K562 (cell line): Measurements from ENCODE around the gene GRWD1. TPM values are rescaled to one million over a fixed set of nuclear protein-coding genes. Genes with fewer than 3 reads are reported as not detected.
A peak's percentile ranks its signal among the peaks of the same experiment; 100 is the strongest.

Source experiments
- CREB1 ChIP-seq, 2 experiments: sonication (generic) in 1 of 2; formaldehyde crosslinking in 1 of 2; IDR thresholded peaks; 2 replicates each; pipeline versions ENCODE4 v1.6.1 to v1.8.0; 2012 to 2022; ENCODE audit warnings: inconsistent platforms in 1 of 2, mild to moderate bottlenecking in 1 of 2, missing genetic modification reagents in 1 of 2, moderate library complexity in 1 of 2
- CXXC5 ChIP-seq: fragments of 250-450 bp; sonication (Bioruptor Pico); IDR thresholded peaks from 2 replicates; pipeline ENCODE4 v1.8.0; 2022; ENCODE audit warnings: inconsistent platforms, mild to moderate bottlenecking, moderate library complexity
- ESRRB ChIP-seq: fragments of 250-450 bp; sonication (Bioruptor Pico); IDR thresholded peaks from 2 replicates; pipeline ENCODE4 v1.5.0; 2020; ENCODE audit warnings: mild to moderate bottlenecking, moderate library complexity, borderline replicate concordance
- HES1 ChIP-seq: fragments of 450-650 bp; IDR thresholded peaks from 2 replicates; pipeline ENCODE4 v1.6.1; 2016; ENCODE audit warnings: low read depth, mild to moderate bottlenecking, moderate library complexity
- NRF1 ChIP-seq, 2 experiments: fragments of 450-650 bp; IDR thresholded peaks in 1 of 2; conservative IDR thresholded peaks in 1 of 2; 2 replicates each; pipeline ENCODE4 v1.6.1; 2014; ENCODE audit warnings: mild to moderate bottlenecking in 2 of 2
- POLR2A ChIP-seq: fragments of 450-650 bp; conservative IDR thresholded peaks from 2 replicates; pipeline ENCODE4 v1.6.1; 2016
- RBFOX2 ChIP-seq: fragments of 200-400 bp; formaldehyde crosslinking; IDR thresholded peaks from 2 replicates; pipeline ENCODE4 v1.6.1; 2017; ENCODE audit warnings: low read depth, mild to moderate bottlenecking, low read length, moderate library complexity
- RFX1 ChIP-seq: fragments of 450-650 bp; IDR thresholded peaks from 2 replicates; pipeline ENCODE4 v1.6.1; 2016; ENCODE audit warnings: mild to moderate bottlenecking, moderate library complexity
- RUNX1 ChIP-seq: sonication (generic); IDR thresholded peaks from 2 replicates; pipeline ENCODE4 v1.6.1; 2016; ENCODE audit warnings: antibody characterized with exemption, low read depth
- SRF ChIP-seq, 2 experiments: fragments of 250-450, 450-650 bp in 1 of 2; sonication (Bioruptor Pico) in 1 of 2; sonication (generic) in 1 of 2; formaldehyde crosslinking; IDR thresholded peaks; 2 replicates each; pipeline versions ENCODE4 v1.5.0 to v1.5.1; 2020 to 2022; ENCODE audit warnings: mild to moderate bottlenecking in 1 of 2, missing genetic modification reagents in 1 of 2
- TAF1 ChIP-seq: IDR thresholded peaks from 2 replicates; pipeline ENCODE4 v1.6.1; 2011; ENCODE audit warnings: mild to moderate bottlenecking, low read length, moderate library complexity; ENCODE audit not compliant: insufficient read depth, control insufficient read depth, severe bottlenecking; ENCODE audit errors: extremely low read depth
- TEAD4 ChIP-seq, 2 experiments: sonication (generic) in 1 of 2; formaldehyde crosslinking in 1 of 2; IDR thresholded peaks; 2 replicates each; pipeline versions ENCODE4 v1.6.1 to v1.8.0; 2012 to 2022; ENCODE audit warnings: borderline replicate concordance in 1 of 2, inconsistent platforms in 1 of 2, low read length in 1 of 2, mild to moderate bottlenecking in 1 of 2, missing genetic modification reagents in 1 of 2
- VEZF1 ChIP-seq: fragments of 200-800 bp; sonication (Bioruptor generic); IDR thresholded peaks from 2 replicates; pipeline ENCODE4 v1.6.1; 2017; ENCODE audit warnings: missing genetic modification characterization, missing compliant biosample characterization
- ZFX ChIP-seq: sonication (generic); formaldehyde crosslinking; IDR thresholded peaks from 2 replicates; pipeline ENCODE4 v1.8.0; 2022; ENCODE audit warnings: mild to moderate bottlenecking, missing genetic modification reagents, moderate library complexity
- ZNF263 ChIP-seq: sonication (generic); formaldehyde crosslinking; IDR thresholded peaks from 2 replicates; pipeline ENCODE4 v1.8.0; 2022; ENCODE audit warnings: mild to moderate bottlenecking, missing genetic modification reagents, borderline replicate concordance
- ZNF347 ChIP-seq: fragments of 450-650 bp; formaldehyde crosslinking; IDR thresholded peaks from 2 replicates; pipeline ENCODE4 v1.4.0; 2020; ENCODE audit warnings: low read depth, mild to moderate bottlenecking, moderate library complexity
- ZNF584 ChIP-seq: fragments of 200-800 bp; sonication (Bioruptor generic); IDR thresholded peaks from 2 replicates; pipeline ENCODE4 v1.6.1; 2016; ENCODE audit warnings: low read depth, mild to moderate bottlenecking, missing genetic modification characterization, missing compliant biosample characterization
- polyA plus RNA-seq, 8 experiments: library from polyadenylated mRNA; depleted of rRNA in 4 of 8; stranded (reverse) in 5 of 8; unstranded in 3 of 8; fragments of >200 nt; fragmentation: Nextera tagmentation in 2 of 8; fragmentation: Illumina TruSeq in 1 of 8; extraction: Ambion mirVana in 2 of 8; extraction: Trizol in 1 of 8; gene quantifications; 2 replicates each; pipeline versions ENCODE4 v1.2.1 to v1.2.3, GENCODE V29; 2011 to 2014; ENCODE audit warnings: inconsistent platforms in 1 of 8, missing spikeins in 1 of 8
- total RNA-seq, 7 experiments: library from RNA; depleted of rRNA in 6 of 7; stranded (reverse); fragments of >200 nt in 6 of 7; fragmentation: Illumina TruSeq in 2 of 7; extraction: Trizol in 2 of 7; gene quantifications; 2 replicates each; pipeline versions ENCODE4 v1.2.1 to v1.2.3, GENCODE V29; 2011 to 2021; ENCODE audit warnings: low replicate concordance in 1 of 7

The GRWD1 gene
- total and polyA plus RNA-seq, 9 of the 15 experiments (the other 6 are each of a cell fraction or from before 2014, with no cell fraction given), result 1.5 to 87.2 (median 24.5) TPM

GRCh38 chr19:48492925-48493717, 47.3 kb downstream of the GRWD1 start (continued):
- TF ChIP-seq TEAD4 (IDR thresholded peaks at IDR 0.05; ENCODE audit: low read length) (0 out of 2 replicates have a peak, but pooled peaks have one; percentile 31), TEAD4 (CRISPR knock-in tag; IDR thresholded peaks at IDR 0.05; ENCODE audit: borderline replicate concordance) (no peak), ZFX (peak; percentile 97), ZNF263 (CRISPR knock-in tag) (peak; percentile 82; the same call in 1 of the 2 replicates), ZNF347 (CRISPR knock-in tag) (no peak), CREB1 (IDR thresholded peaks at IDR 0.05) (peak; percentile 38; the same call in 1 of the 2 replicates), CREB1 (CRISPR knock-in tag; IDR thresholded peaks at IDR 0.05) (no peak), CXXC5 (CRISPR knock-in tag) (peak; percentile 27; the same call in 1 of the 2 replicates), NRF1 (conservative IDR thresholded peaks at IDR 0.05 in 1 of 2, IDR thresholded peaks at IDR 0.05 in 1 of 2) (peak; percentile 20 to 62; a peak in 3 of 4 replicates), HES1 (0 out of 2 replicates have a peak, but pooled peaks have one; percentile 10), RFX1 (no peak), ZNF584 (CRISPR knock-in tag) (no peak), RUNX1 (no peak), TAF1 (peak; percentile 23), ESRRB (CRISPR knock-in tag) (no peak), VEZF1 (CRISPR knock-in tag) (peak; percentile 69), RBFOX2 (peak; percentile 79), POLR2A (peak; percentile 75), SRF (CRISPR knock-in tag; IDR thresholded peaks at IDR 0.05) (peak in 1 of 2 experiments; percentile 77; a peak in 2 of 4 replicates)
